ENCODE measurements around the gene RNF13. TPM values are rescaled to one million over a fixed set of nuclear protein-coding genes. Genes with fewer than 3 reads are reported as not detected.

Gene RNF13
- total RNA-seq, 2 donors from 2014 or later, result 21.3 to 32.7 TPM

DNA sequence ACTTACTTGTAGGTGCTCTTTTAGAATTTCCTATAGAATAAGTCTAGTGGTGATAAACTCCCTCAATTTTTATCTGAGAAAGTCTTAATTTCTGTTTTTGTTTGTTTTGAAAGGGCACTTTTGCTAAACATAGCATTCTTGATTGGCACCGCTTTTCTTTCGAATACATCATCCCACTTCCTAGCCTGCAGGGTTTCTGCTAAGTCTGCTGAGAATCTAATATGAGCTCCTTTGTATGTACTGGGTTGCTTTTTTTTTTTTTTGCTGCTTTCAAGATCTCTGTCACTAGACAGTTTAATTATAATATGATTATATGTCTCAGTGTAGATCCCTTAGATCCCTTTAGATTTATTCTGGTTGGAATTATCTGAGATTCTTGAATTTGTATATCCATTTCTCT lies 136.2 kb downstream of the RNF13 start:
- WGBS, 2 experiments (ENCODE audit: insufficient coverage in 1 of 2, insufficient read length in 1 of 2), result 100% methylated on average over 2 of the region's 2 CpGs; no CpG with 5 or more reads in 1 of the 2 experiments
- peaks cover 77% of the 10 kb centered on the region for H3K36me3 Mint-ChIP-seq (ENCODE audit: low read depth)

DNA sequence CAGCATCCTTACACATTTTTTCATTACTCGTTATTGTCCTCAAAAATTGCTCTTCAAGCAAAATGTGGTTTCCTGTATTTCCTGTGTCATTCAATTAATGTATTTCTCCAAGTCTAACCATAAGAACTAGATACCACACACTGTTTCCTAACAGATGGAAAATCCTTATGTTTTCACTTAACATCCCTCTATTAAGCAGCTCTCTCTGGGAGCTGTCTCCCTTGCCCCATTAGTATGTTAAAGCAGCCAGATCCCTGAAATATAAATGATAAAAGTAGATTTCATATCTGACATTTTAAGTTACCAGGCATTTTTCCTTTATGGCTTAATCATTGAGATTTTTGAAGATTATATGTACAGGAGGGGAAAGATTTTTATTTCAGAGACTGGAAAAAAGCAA lies 141.8 kb downstream of the RNF13 start:
- 93 to 100% methylated on average over 1 of the region's 1 CpG for WGBS, 2 experiments (ENCODE audit: insufficient coverage in 1 of 2, insufficient read length in 1 of 2)
- Histone ChIP-seq H3K36me3 (ENCODE audit: control insufficient read depth, insufficient read depth, low read length) (peaks cover 89% of the 10 kb centered on the region), H3K4me1 (ENCODE audit: control insufficient read depth, insufficient read depth, low read length) (no peaks in the 10 kb centered on the region), H3K4me3 (ENCODE audit: low read length) (no peak overlapping the region), H3K9me3 (ENCODE audit: control insufficient read depth, low read length) (peaks cover 21% of the 10 kb centered on the region), H3K9ac (ENCODE audit: extremely low read depth, low read length, poor library complexity, severe bottlenecking) (no peak overlapping the region), H3K27me3 (ENCODE audit: control insufficient read depth, insufficient read depth, low read length, poor library complexity, severe bottlenecking) (no peaks in the 10 kb centered on the region), H3K27ac (ENCODE audit: low read depth, low read length) (no peak overlapping the region)
- Mint-ChIP-seq H3K9me3 (peaks cover 3% of the 10 kb centered on the region), H3K36me3 (ENCODE audit: low read depth) (peaks cover 34% of the 10 kb centered on the region), H3K27ac (no peak overlapping the region), H3K4me3 (no peak overlapping the region), H3K4me1 (peaks cover 3% of the 10 kb centered on the region), H3K27me3 (ENCODE audit: insufficient read depth) (no peaks in the 10 kb centered on the region)
- TF ChIP-seq, protein P1, sequence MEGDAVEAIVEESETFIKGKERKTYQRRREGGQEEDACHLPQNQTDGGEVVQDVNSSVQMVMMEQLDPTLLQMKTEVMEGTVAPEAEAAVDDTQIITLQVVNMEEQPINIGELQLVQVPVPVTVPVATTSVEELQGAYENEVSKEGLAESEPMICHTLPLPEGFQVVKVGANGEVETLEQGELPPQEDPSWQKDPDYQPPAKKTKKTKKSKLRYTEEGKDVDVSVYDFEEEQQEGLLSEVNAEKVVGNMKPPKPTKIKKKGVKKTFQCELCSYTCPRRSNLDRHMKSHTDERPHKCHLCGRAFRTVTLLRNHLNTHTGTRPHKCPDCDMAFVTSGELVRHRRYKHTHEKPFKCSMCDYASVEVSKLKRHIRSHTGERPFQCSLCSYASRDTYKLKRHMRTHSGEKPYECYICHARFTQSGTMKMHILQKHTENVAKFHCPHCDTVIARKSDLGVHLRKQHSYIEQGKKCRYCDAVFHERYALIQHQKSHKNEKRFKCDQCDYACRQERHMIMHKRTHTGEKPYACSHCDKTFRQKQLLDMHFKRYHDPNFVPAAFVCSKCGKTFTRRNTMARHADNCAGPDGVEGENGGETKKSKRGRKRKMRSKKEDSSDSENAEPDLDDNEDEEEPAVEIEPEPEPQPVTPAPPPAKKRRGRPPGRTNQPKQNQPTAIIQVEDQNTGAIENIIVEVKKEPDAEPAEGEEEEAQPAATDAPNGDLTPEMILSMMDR (conservative IDR thresholded peaks at IDR 0.05), result no peak
- DNase-seq, result no peak

More for the DNA sequence above, 136.2 kb downstream of the RNF13 start:
- H3K4me1 Mint-ChIP-seq, result no peaks in the 10 kb centered on the region
- H3K4me3 Mint-ChIP-seq, result no peak overlapping the region
- TF ChIP-seq, protein P1 (conservative IDR thresholded peaks at IDR 0.05), result no peak
- Histone ChIP-seq H3K27ac (ENCODE audit: low read depth, low read length) (no peak overlapping the region), H3K9ac (ENCODE audit: extremely low read depth, low read length, poor library complexity, severe bottlenecking) (no peak overlapping the region), H3K4me1 (ENCODE audit: control insufficient read depth, insufficient read depth, low read length) (no peaks in the 10 kb centered on the region), H3K36me3 (ENCODE audit: control insufficient read depth, insufficient read depth, low read length) (peaks cover 70% of the 10 kb centered on the region), H3K4me3 (ENCODE audit: low read length) (no peak overlapping the region), H3K27me3 (ENCODE audit: control insufficient read depth, insufficient read depth, low read length, poor library complexity, severe bottlenecking) (no peaks in the 10 kb centered on the region), H3K9me3 (ENCODE audit: control insufficient read depth, low read length) (peaks cover 71% of the 10 kb centered on the region)
- H3K9me3 Mint-ChIP-seq, result peaks cover 47% of the 10 kb centered on the region
- no peak for DNase-seq
- H3K27me3 Mint-ChIP-seq (ENCODE audit: insufficient read depth), result no peaks in the 10 kb centered on the region
- H3K27ac Mint-ChIP-seq, result no peak overlapping the region

DNA sequence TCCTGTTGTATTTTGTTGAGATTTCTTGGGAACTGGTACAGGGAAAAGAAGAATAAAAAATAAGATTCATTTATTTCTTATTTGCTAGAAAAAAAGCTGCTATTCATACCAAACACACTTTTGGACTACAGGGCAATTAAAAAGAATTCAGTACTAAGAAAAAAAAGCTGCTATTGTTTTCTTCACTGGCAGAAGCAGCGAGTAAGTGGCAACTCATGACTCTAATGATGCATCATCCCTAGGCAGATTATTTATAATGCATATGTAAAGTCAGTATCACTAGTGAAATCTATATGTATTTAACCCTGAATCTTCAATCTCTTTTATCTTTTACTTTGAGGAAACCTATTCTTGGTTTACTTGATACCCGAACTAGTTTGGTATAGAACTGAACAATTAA lies 142.4 kb downstream of the RNF13 start:
- H3K27ac Mint-ChIP-seq, result no peak overlapping the region

More for the DNA sequence above, 142.4 kb downstream of the RNF13 start:
- Histone ChIP-seq H3K4me3 (ENCODE audit: low read length) (no peak overlapping the region), H3K27ac (ENCODE audit: low read depth, low read length) (no peak overlapping the region), H3K9ac (ENCODE audit: extremely low read depth, low read length, poor library complexity, severe bottlenecking) (no peak overlapping the region), H3K27me3 (ENCODE audit: control insufficient read depth, insufficient read depth, low read length, poor library complexity, severe bottlenecking) (no peaks in the 10 kb centered on the region), H3K36me3 (ENCODE audit: control insufficient read depth, insufficient read depth, low read length) (peaks cover 82% of the 10 kb centered on the region), H3K4me1 (ENCODE audit: control insufficient read depth, insufficient read depth, low read length) (no peaks in the 10 kb centered on the region), H3K9me3 (ENCODE audit: control insufficient read depth, low read length) (peaks cover 15% of the 10 kb centered on the region)
- 82 to 84% methylated on average over 1 to 2 of the region's 2 CpGs for WGBS, 2 experiments (ENCODE audit: insufficient coverage in 1 of 2, insufficient read length in 1 of 2)
- Mint-ChIP-seq H3K27me3 (ENCODE audit: insufficient read depth) (no peaks in the 10 kb centered on the region), H3K9me3 (peaks cover 3% of the 10 kb centered on the region), H3K4me3 (no peak overlapping the region), H3K36me3 (ENCODE audit: low read depth) (peaks cover 32% of the 10 kb centered on the region), H3K4me1 (peaks cover 3% of the 10 kb centered on the region)
- TF ChIP-seq, protein P1 (conservative IDR thresholded peaks at IDR 0.05), result no peak
- no peak for DNase-seq
